Hepatocyte (in vitro differentiated cells): ENCODE measurements around the gene SPART. TPM values are rescaled to one million over a fixed set of nuclear protein-coding genes. Genes with fewer than 3 reads are reported as not detected.

Experiments
- DNase-seq: peaks from one replicate; pipeline ENCODE4 v3.0.0-alpha.2; 2016; ENCODE audit warnings: low spot score
- H2AFZ ChIP-seq: fragments of 200-600 bp; sonication (generic); 2 replicates; pipeline ENCODE4 v1.6.0; 2016; ENCODE audit warnings: antibody characterized with exemption, mild to moderate bottlenecking
- H3K27ac ChIP-seq: fragments of 200-600 bp; sonication (generic); 2 replicates; pipeline ENCODE4 v1.5.1; 2016; ENCODE audit warnings: mild to moderate bottlenecking
- H3K27me3 ChIP-seq: fragments of 200-600 bp; sonication (generic); 2 replicates; pipeline ENCODE4 v1.6.1; 2016
- H3K36me3 ChIP-seq: fragments of 200-600 bp; sonication (generic); replicated peaks from 2 replicates; pipeline ENCODE4 v1.5.1; 2016; ENCODE audit warnings: low read depth; ENCODE audit not compliant: insufficient read depth
- H3K4me1 ChIP-seq: fragments of 200-600 bp; sonication (generic); 2 replicates; pipeline ENCODE4 v1.5.1; 2016; ENCODE audit warnings: mild to moderate bottlenecking, moderate library complexity; ENCODE audit not compliant: insufficient read depth
- H3K4me2 ChIP-seq: fragments of 200-600 bp; sonication (generic); 2 replicates; pipeline ENCODE4 v1.6.0; 2016
- H3K4me3 ChIP-seq: fragments of 200-600 bp; sonication (generic); 2 replicates; pipeline ENCODE4 v1.5.1; 2016; ENCODE audit warnings: mild to moderate bottlenecking
- H3K79me2 ChIP-seq: fragments of 200-600 bp; sonication (generic); 2 replicates; pipeline ENCODE4 v1.6.0; 2017; ENCODE audit warnings: mild to moderate bottlenecking
- H3K9me2 ChIP-seq: fragments of 200-600 bp; sonication (generic); replicated peaks from 2 replicates; pipeline ENCODE4 v1.6.0; 2017; ENCODE audit warnings: mild to moderate bottlenecking; ENCODE audit not compliant: insufficient read depth
- H3K9me3 ChIP-seq: fragments of 200-600 bp; sonication (generic); 2 replicates; pipeline ENCODE4 v1.5.1; 2016; ENCODE audit warnings: low read depth, mild to moderate bottlenecking
- H4K20me1 ChIP-seq: fragments of 200-600 bp; sonication (generic); 2 replicates; pipeline ENCODE4 v1.6.0; 2016; ENCODE audit warnings: mild to moderate bottlenecking; ENCODE audit not compliant: insufficient read depth, poor library complexity, severe bottlenecking
- EZH2 ChIP-seq: fragments of 200-600 bp; sonication (generic); IDR thresholded peaks from 2 replicates; pipeline ENCODE4 v1.6.1; 2016; ENCODE audit warnings: antibody characterized with exemption, mild to moderate bottlenecking, borderline replicate concordance
- EZH2phosphoT487 ChIP-seq: fragments of 200-600 bp; sonication (generic); IDR thresholded peaks from one replicate; pipeline ENCODE4 v1.6.1; 2018; ENCODE audit warnings: antibody characterized with exemption, mild to moderate bottlenecking, low read depth, moderate library complexity; ENCODE audit not compliant: unreplicated experiment, severe bottlenecking
- WGBS: methylation state at CpG from one replicate; pipeline ENCODE4 v1.1.6; 2016; ENCODE audit warnings: low lambda C conversion rate; ENCODE audit errors: missing lambda C conversion rate; 5-methylcytosine and 5-hydroxymethylcytosine counted together
- polyA plus RNA-seq: library from polyadenylated mRNA; unstranded; fragments of >200 nt; fragmentation: Nextera tagmentation; extraction: Ambion mirVana; gene quantifications from 2 replicates; pipeline ENCODE4 v1.2.1, GENCODE V29; 2016
- total RNA-seq: library from RNA; depleted of rRNA; stranded (reverse); fragments of >200 nt; gene quantifications from 2 replicates; pipeline ENCODE4 v1.2.3, GENCODE V29; 2014
- TF ChIP-seq, protein P1 (sequence below): fragments of 200-600 bp; sonication (generic); IDR thresholded peaks from 2 replicates; pipeline ENCODE4 v1.5.1; 2016; ENCODE audit warnings: antibody characterized with exemption, mild to moderate bottlenecking; ENCODE audit not compliant: poor library complexity

SPART gene
- total and polyA plus RNA-seq, 2 experiments from 2014 or later, result 86.7 to 107 TPM

- H3K4me1 ChIP-seq, result no peaks in the 10 kb centered on the region
- TF ChIP-seq EZH2, result no peak
- no peak for TF ChIP-seq EZH2phosphoT487
- TF ChIP-seq, protein P1, sequence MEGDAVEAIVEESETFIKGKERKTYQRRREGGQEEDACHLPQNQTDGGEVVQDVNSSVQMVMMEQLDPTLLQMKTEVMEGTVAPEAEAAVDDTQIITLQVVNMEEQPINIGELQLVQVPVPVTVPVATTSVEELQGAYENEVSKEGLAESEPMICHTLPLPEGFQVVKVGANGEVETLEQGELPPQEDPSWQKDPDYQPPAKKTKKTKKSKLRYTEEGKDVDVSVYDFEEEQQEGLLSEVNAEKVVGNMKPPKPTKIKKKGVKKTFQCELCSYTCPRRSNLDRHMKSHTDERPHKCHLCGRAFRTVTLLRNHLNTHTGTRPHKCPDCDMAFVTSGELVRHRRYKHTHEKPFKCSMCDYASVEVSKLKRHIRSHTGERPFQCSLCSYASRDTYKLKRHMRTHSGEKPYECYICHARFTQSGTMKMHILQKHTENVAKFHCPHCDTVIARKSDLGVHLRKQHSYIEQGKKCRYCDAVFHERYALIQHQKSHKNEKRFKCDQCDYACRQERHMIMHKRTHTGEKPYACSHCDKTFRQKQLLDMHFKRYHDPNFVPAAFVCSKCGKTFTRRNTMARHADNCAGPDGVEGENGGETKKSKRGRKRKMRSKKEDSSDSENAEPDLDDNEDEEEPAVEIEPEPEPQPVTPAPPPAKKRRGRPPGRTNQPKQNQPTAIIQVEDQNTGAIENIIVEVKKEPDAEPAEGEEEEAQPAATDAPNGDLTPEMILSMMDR, result no peak
- H3K9me2 ChIP-seq, result no peaks in the 10 kb centered on the region
- no peaks in the 10 kb centered on the region for H3K9me3 ChIP-seq
- H3K27me3 ChIP-seq, result no peaks in the 10 kb centered on the region
- H4K20me1 ChIP-seq, result no peaks in the 10 kb centered on the region
- H3K79me2 ChIP-seq, result no peaks in the 10 kb centered on the region
- no peak overlapping the region for H3K4me3 ChIP-seq
- H2AFZ ChIP-seq, result no peak overlapping the region
- no peak overlapping the region for H3K27ac ChIP-seq
- no peaks in the 10 kb centered on the region for H3K36me3 ChIP-seq
- 95% methylated on average over 3 of the region's 3 CpGs for WGBS
- H3K4me2 ChIP-seq, result no peak overlapping the region
- no peak for DNase-seq
Measured at GRCh38 chr13:36363366-36363863, 17.2 kb upstream of the SPART start.

DNA sequence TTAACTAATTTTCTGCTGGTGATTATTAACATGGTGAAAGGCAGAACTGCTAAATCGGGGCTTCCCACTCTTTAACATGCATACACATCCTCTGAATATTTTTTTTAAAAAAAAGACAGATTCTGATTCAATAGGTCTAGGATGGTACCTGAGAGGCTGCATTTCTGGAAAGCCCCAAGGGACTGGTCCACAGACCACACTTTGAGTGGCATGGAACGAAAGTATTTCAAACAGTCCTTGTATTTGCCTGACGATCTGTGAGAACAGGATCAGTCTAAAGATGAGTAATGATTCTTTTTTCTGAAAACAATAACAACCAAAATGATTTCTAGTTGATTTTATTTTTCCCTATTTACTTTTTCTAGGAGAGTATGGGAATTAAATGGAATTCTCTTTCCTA is 16.7 kb upstream of the SPART start:
- TF ChIP-seq EZH2phosphoT487 (no peak), EZH2 (no peak)
- TF ChIP-seq, protein P1, result no peak
- Histone ChIP-seq H3K4me3 (no peak overlapping the region), H3K27me3 (no peaks in the 10 kb centered on the region), H3K36me3 (no peaks in the 10 kb centered on the region), H2AFZ (no peak overlapping the region), H3K4me1 (no peaks in the 10 kb centered on the region), H3K79me2 (no peaks in the 10 kb centered on the region), H4K20me1 (no peaks in the 10 kb centered on the region), H3K27ac (no peak overlapping the region), H3K9me3 (no peaks in the 10 kb centered on the region), H3K9me2 (no peaks in the 10 kb centered on the region), H3K4me2 (no peak overlapping the region)
- 83% methylated on average over 3 of the region's 3 CpGs for WGBS
- DNase-seq, result no peak

DNA sequence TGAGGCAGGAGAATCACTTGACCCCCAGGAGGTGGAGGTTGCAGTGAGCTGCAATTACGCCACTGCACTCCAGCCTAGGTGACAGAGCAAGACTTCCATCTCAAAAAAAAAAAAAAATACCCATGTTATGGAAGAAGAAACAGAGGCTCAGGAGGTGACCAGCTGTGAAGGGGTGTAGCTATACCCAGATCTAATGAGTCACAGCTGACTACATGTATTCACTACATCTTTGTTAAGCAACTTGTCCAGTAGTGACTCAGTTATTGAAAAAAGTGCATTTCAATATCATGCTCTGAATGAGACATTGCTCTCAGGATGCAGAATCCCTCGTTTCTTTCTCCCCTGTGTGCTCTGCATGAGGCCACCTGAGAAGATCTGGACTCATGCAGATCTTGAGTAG is 16.1 kb upstream of the SPART start:
- no peak for TF ChIP-seq EZH2
- no peak for TF ChIP-seq EZH2phosphoT487
- TF ChIP-seq, protein P1, result no peak
- H3K36me3 ChIP-seq, result no peaks in the 10 kb centered on the region
- H3K4me2 ChIP-seq, result no peak overlapping the region
- WGBS, result 79% methylated on average over 2 of the region's 2 CpGs
- H3K27ac ChIP-seq, result no peak overlapping the region
- H3K4me3 ChIP-seq, result no peak overlapping the region
- no peaks in the 10 kb centered on the region for H4K20me1 ChIP-seq
- no peaks in the 10 kb centered on the region for H3K79me2 ChIP-seq
- no peak for DNase-seq
- H2AFZ ChIP-seq, result no peak overlapping the region
- no peaks in the 10 kb centered on the region for H3K9me2 ChIP-seq
- no peaks in the 10 kb centered on the region for H3K27me3 ChIP-seq
- H3K4me1 ChIP-seq, result no peaks in the 10 kb centered on the region
- no peaks in the 10 kb centered on the region for H3K9me3 ChIP-seq

- Histone ChIP-seq H3K4me3 (no peak overlapping the region), H3K4me1 (no peaks in the 10 kb centered on the region), H3K27ac (no peak overlapping the region), H4K20me1 (no peaks in the 10 kb centered on the region), H2AFZ (no peak overlapping the region), H3K27me3 (no peaks in the 10 kb centered on the region), H3K9me2 (no peaks in the 10 kb centered on the region), H3K36me3 (no peaks in the 10 kb centered on the region), H3K9me3 (no peaks in the 10 kb centered on the region), H3K79me2 (no peaks in the 10 kb centered on the region), H3K4me2 (no peak overlapping the region)
- TF ChIP-seq, protein P1, result no peak
- no peak for TF ChIP-seq EZH2phosphoT487
- WGBS, result 75% methylated on average over 1 of the region's 1 CpG
- no peak for DNase-seq
Measured at GRCh38 chr13:36360903-36361302, 14.7 kb upstream of the SPART start.
